ENCODE data around the gene RELB.

GRCh38 chr19:45003485-45003884, 2.2 kb downstream of the RELB start:
- TF ChIP-seq CTCF (IDR thresholded peaks at IDR 0.05; ENCODE audit: extremely low read depth in 1 of 2, insufficient read depth in 1 of 2, low read depth in 1 of 2, low read length in 2 of 2), result no peak
- no peak for TF ChIP-seq POLR2A (IDR thresholded peaks at IDR 0.05; ENCODE audit: low read depth, low read length)
- no peak for TF ChIP-seq MYC (IDR thresholded peaks at IDR 0.05; ENCODE audit: low read depth, low read length)
- no peak for TF ChIP-seq POLR2AphosphoS5 (IDR thresholded peaks at IDR 0.05; ENCODE audit: insufficient read depth, low read depth, low read length)
- no peak for TF ChIP-seq EZH2 (IDR thresholded peaks at IDR 0.05; ENCODE audit: borderline replicate concordance, low read depth, low read length, severe bottlenecking)
- TF ChIP-seq MAX (IDR thresholded peaks at IDR 0.05; ENCODE audit: insufficient read depth, insufficient read length), result no peak
- TF ChIP-seq JUN (IDR thresholded peaks at IDR 0.05; ENCODE audit: borderline replicate concordance, insufficient read depth, insufficient read length, low read depth), result no peak
